Measurements from ENCODE around the gene GPR25. TPM values are rescaled to one million over a fixed set of nuclear protein-coding genes. Genes with fewer than 3 reads are reported as not detected.

The GPR25 gene
- total and polyA plus RNA-seq, 3 experiments from 2014 or later, result 0.18 to 34.0 (median 0.44) TPM

- Mint-ChIP-seq H3K4me1 (peaks cover 57 to 71% (median 69%) of the 10 kb centered on the region in 3 donors), H3K4me3 (peak overlapping the region in 6 of 7 donors; percentile 42 to 85 (median 50)), H3K36me3 (no peaks in the 10 kb centered on the region), H3K27ac (peak overlapping the region; percentile 3 to 88 (median 64)), H3K9me3 (no peaks in the 10 kb centered on the region), H3K27me3 (peaks cover 0 to 3% of the 10 kb centered on the region in 2 donors)
- peaks cover 5% of the 10 kb centered on the region for H3K27me3 ChIP-seq (ENCODE audit: insufficient read depth, low read length, poor library complexity, severe bottlenecking)
- no peak overlapping the region for H3K4me3 ChIP-seq (ENCODE audit: low read length)
- peaks cover 47% of the 10 kb centered on the region for H3K4me1 ChIP-seq (ENCODE audit: insufficient read depth, low read length)
- ChIA-PET POLR2A (interaction anchor here (0.6 kb wide), 1 partner anchor 127 kb away, joined by 4 read pairs; no protein-coding TSS in a partner anchor), CTCF (no interaction called here)
- no peak for DNase-seq
- H3K36me3 ChIP-seq (ENCODE audit: insufficient read depth, low read length), result no peaks in the 10 kb centered on the region
- H3K9me3 ChIP-seq (ENCODE audit: low read length), result no peaks in the 10 kb centered on the region
- H3K27ac ChIP-seq (ENCODE audit: low read depth, low read length), result no peak overlapping the region
Observed at GRCh38 chr1:200886594-200886993, 13.8 kb downstream of the GPR25 start.

- H3K27ac Mint-ChIP-seq, result peak overlapping the region; percentile 3 to 88 (median 63)
- Histone ChIP-seq H3K4me1 (ENCODE audit: insufficient read depth, low read length) (peaks cover 51% of the 10 kb centered on the region), H3K36me3 (ENCODE audit: insufficient read depth, low read length) (no peaks in the 10 kb centered on the region), H3K27me3 (ENCODE audit: insufficient read depth, low read length, poor library complexity, severe bottlenecking) (peaks cover 5% of the 10 kb centered on the region), H3K4me3 (ENCODE audit: low read length) (no peak overlapping the region), H3K9me3 (ENCODE audit: low read length) (no peaks in the 10 kb centered on the region), H3K27ac (ENCODE audit: low read depth, low read length) (no peak overlapping the region)
- H3K27me3 Mint-ChIP-seq, result peaks cover 3 to 5% of the 10 kb centered on the region in 2 donors
- peak overlapping the region in 6 of 7 donors; percentile 43 to 86 (median 73) for H3K4me3 Mint-ChIP-seq
- H3K4me1 Mint-ChIP-seq, result peaks cover 57 to 75% (median 70%) of the 10 kb centered on the region in 3 donors
- H3K9me3 Mint-ChIP-seq, result no peaks in the 10 kb centered on the region
- CTCF ChIA-PET, result interaction anchor here (1.6 kb wide), 1 partner anchor 24 kb away, joined by 5 read pairs; no protein-coding TSS in a partner anchor
- H3K36me3 Mint-ChIP-seq, result no peaks in the 10 kb centered on the region
- POLR2A ChIA-PET, result interaction anchor here (0.6 kb wide), 1 partner anchor 127 kb away, joined by 4 read pairs; no protein-coding TSS in a partner anchor
- no peak for DNase-seq
Observed at GRCh38 chr1:200887036-200887435, 14.3 kb downstream of the GPR25 start.

GRCh38 chr1:200887772-200888348, 15.1 kb downstream of the GPR25 start:
- H3K36me3 Mint-ChIP-seq, result no peaks in the 10 kb centered on the region
- Histone ChIP-seq H3K27me3 (ENCODE audit: insufficient read depth, low read length, poor library complexity, severe bottlenecking) (peaks cover 5% of the 10 kb centered on the region), H3K4me1 (ENCODE audit: insufficient read depth, low read length) (peaks cover 51% of the 10 kb centered on the region), H3K4me3 (ENCODE audit: low read length) (peak overlapping the region; percentile 1), H3K27ac (ENCODE audit: low read depth, low read length) (no peak overlapping the region), H3K9me3 (ENCODE audit: low read length) (no peaks in the 10 kb centered on the region), H3K36me3 (ENCODE audit: insufficient read depth, low read length) (no peaks in the 10 kb centered on the region)
- ChIA-PET CTCF (interaction anchor here (0.7 to 2.0 kb wide), 8 partner anchors 8 to 266 kb away, joined by 3 to 8 read pairs (median 6); no protein-coding TSS in a partner anchor), POLR2A (interaction anchor here (1.1 to 1.8 kb wide), 4 partner anchors 10 to 18 kb away, joined by 3 to 8 read pairs (median 5); no protein-coding TSS in a partner anchor)
- peak overlapping the region; percentile 32 to 93 (median 84) for H3K27ac Mint-ChIP-seq
- peak overlapping the region; percentile 42 to 93 (median 72) for H3K4me3 Mint-ChIP-seq
- peaks cover 11 to 12% of the 10 kb centered on the region in 2 donors for H3K27me3 Mint-ChIP-seq
- H3K4me1 Mint-ChIP-seq, result peaks cover 58 to 79% (median 71%) of the 10 kb centered on the region in 3 donors
- no peaks in the 10 kb centered on the region for H3K9me3 Mint-ChIP-seq
- no peak for DNase-seq

GRCh38 chr1:200888349-200888838, 15.6 kb downstream of the GPR25 start:
- Mint-ChIP-seq H3K27ac (peak overlapping the region; percentile 32 to 93 (median 85)), H3K9me3 (no peaks in the 10 kb centered on the region), H3K27me3 (peaks cover 12 to 16% of the 10 kb centered on the region in 2 donors), H3K4me1 (peaks cover 57 to 79% (median 71%) of the 10 kb centered on the region in 3 donors), H3K4me3 (peak overlapping the region; percentile 42 to 93 (median 72)), H3K36me3 (no peaks in the 10 kb centered on the region)
- peaks cover 5% of the 10 kb centered on the region for H3K27me3 ChIP-seq (ENCODE audit: insufficient read depth, low read length, poor library complexity, severe bottlenecking)
- no peaks in the 10 kb centered on the region for H3K9me3 ChIP-seq (ENCODE audit: low read length)
- peak overlapping the region; percentile 1 for H3K4me3 ChIP-seq (ENCODE audit: low read length)
- DNase-seq, result peak; percentile 36 to 82 (median 68)
- ChIA-PET CTCF (interaction anchor here (0.7 to 2.0 kb wide), 8 partner anchors 9 to 266 kb away, joined by 3 to 8 read pairs (median 6); no protein-coding TSS in a partner anchor), POLR2A (interaction anchor here (0.8 to 1.8 kb wide), 5 partner anchors 9 to 18 kb away, joined by 3 to 8 read pairs (median 5); no protein-coding TSS in a partner anchor)
- H3K27ac ChIP-seq (ENCODE audit: low read depth, low read length), result no peak overlapping the region
- no peaks in the 10 kb centered on the region for H3K36me3 ChIP-seq (ENCODE audit: insufficient read depth, low read length)
- H3K4me1 ChIP-seq (ENCODE audit: insufficient read depth, low read length), result peaks cover 51% of the 10 kb centered on the region

GRCh38 chr1:200889571-200889970, 16.8 kb downstream of the GPR25 start:
- Histone ChIP-seq H3K4me3 (ENCODE audit: low read length) (no peak overlapping the region), H3K27me3 (ENCODE audit: insufficient read depth, low read length, poor library complexity, severe bottlenecking) (peaks cover 11% of the 10 kb centered on the region), H3K27ac (ENCODE audit: low read depth, low read length) (no peak overlapping the region), H3K4me1 (ENCODE audit: insufficient read depth, low read length) (peaks cover 51% of the 10 kb centered on the region), H3K9me3 (ENCODE audit: low read length) (no peaks in the 10 kb centered on the region), H3K36me3 (ENCODE audit: insufficient read depth, low read length) (no peaks in the 10 kb centered on the region)
- CTCF ChIA-PET, result no interaction called here
- H3K27ac Mint-ChIP-seq, result peak overlapping the region; percentile 22 to 92 (median 84)
- H3K4me3 Mint-ChIP-seq, result peak overlapping the region; percentile 22 to 93 (median 52)
- peaks cover 50 to 68% (median 63%) of the 10 kb centered on the region in 3 donors for H3K4me1 Mint-ChIP-seq
- peak in 1 of 5 donors; percentile 23 for DNase-seq
- H3K27me3 Mint-ChIP-seq, result peaks cover 18 to 23% of the 10 kb centered on the region in 2 donors
- no peaks in the 10 kb centered on the region for H3K9me3 Mint-ChIP-seq
- POLR2A ChIA-PET, result no interaction called here
- H3K36me3 Mint-ChIP-seq, result no peaks in the 10 kb centered on the region

GRCh38 chr1:200890027-200890426, 17.2 kb downstream of the GPR25 start:
- DNase-seq, result peak in 1 of 5 donors; percentile 24
- H3K4me1 ChIP-seq (ENCODE audit: insufficient read depth, low read length), result peaks cover 51% of the 10 kb centered on the region
- Mint-ChIP-seq H3K9me3 (no peaks in the 10 kb centered on the region), H3K36me3 (no peaks in the 10 kb centered on the region), H3K27me3 (peaks cover 18 to 23% of the 10 kb centered on the region in 2 donors), H3K4me1 (peaks cover 50 to 66% (median 63%) of the 10 kb centered on the region in 3 donors), H3K4me3 (peak overlapping the region; percentile 26 to 85 (median 71)), H3K27ac (peak overlapping the region in 3 of 8 donors; percentile 65 to 92 (median 90))
- ChIA-PET POLR2A (no interaction called here), CTCF (interaction anchor here (1.4 to 1.5 kb wide), 2 partner anchors 14 to 24 kb away, joined by 3 read pairs; no protein-coding TSS in a partner anchor)
- no peaks in the 10 kb centered on the region for H3K9me3 ChIP-seq (ENCODE audit: low read length)
- H3K36me3 ChIP-seq (ENCODE audit: insufficient read depth, low read length), result no peaks in the 10 kb centered on the region
- H3K4me3 ChIP-seq (ENCODE audit: low read length), result no peak overlapping the region
- H3K27me3 ChIP-seq (ENCODE audit: insufficient read depth, low read length, poor library complexity, severe bottlenecking), result peaks cover 12% of the 10 kb centered on the region
- no peak overlapping the region for H3K27ac ChIP-seq (ENCODE audit: low read depth, low read length)

GRCh38 chr1:200890818-200891773, 18.3 kb downstream of the GPR25 start:
- Histone ChIP-seq H3K4me1 (ENCODE audit: insufficient read depth, low read length) (peaks cover 51% of the 10 kb centered on the region), H3K36me3 (ENCODE audit: insufficient read depth, low read length) (no peaks in the 10 kb centered on the region), H3K27me3 (ENCODE audit: insufficient read depth, low read length, poor library complexity, severe bottlenecking) (peaks cover 12% of the 10 kb centered on the region), H3K9me3 (ENCODE audit: low read length) (no peaks in the 10 kb centered on the region), H3K27ac (ENCODE audit: low read depth, low read length) (no peak overlapping the region), H3K4me3 (ENCODE audit: low read length) (peak overlapping the region; percentile 53)
- peak in 2 of 5 donors; percentile 11 to 49 for DNase-seq
- Mint-ChIP-seq H3K9me3 (no peaks in the 10 kb centered on the region), H3K27ac (peak overlapping the region in 6 of 8 donors; percentile 62 to 78 (median 70)), H3K27me3 (peaks cover 18 to 23% of the 10 kb centered on the region in 2 donors), H3K4me3 (peak overlapping the region; percentile 31 to 85 (median 71)), H3K4me1 (peaks cover 42 to 58% (median 55%) of the 10 kb centered on the region in 3 donors), H3K36me3 (no peaks in the 10 kb centered on the region)
- POLR2A ChIA-PET, result no interaction called here
- CTCF ChIA-PET, result interaction anchor here (1.4 to 1.5 kb wide), 2 partner anchors 13 to 25 kb away, joined by 3 read pairs; no protein-coding TSS in a partner anchor

All from CD8-positive, alpha-beta memory T cell (primary cell).